HG03045 (cell line): ENCODE results near the gene YEATS4.

Experiments used
- ATAC-seq: cut with Tn5 transposase; IDR thresholded peaks from one replicate; pipeline ENCODE4 v1.9.1; 2021; ENCODE audit warnings: mild to moderate bottlenecking, moderate library complexity; ENCODE audit not compliant: unreplicated experiment

YEATS4 gene

DNA sequence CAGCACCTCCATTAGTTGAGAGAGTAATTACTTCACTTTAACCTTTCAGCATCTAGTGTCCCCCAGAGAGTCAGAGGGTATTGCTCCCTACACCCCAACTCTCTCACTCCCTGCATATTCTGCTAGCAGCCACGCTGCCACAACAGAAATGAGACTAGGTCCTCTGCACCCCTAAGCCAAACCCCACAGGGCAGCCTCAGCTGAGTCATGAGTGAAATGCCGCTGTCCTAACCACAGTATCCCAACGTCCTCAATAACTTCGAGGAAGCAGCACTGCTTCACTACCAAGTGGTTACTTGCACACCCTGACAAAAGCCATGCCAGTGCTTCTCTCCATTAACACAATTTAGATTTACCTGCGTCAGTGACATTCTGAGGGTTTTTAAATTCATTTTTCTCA is 18.2 kb upstream of the YEATS4 start:
- no peak for ATAC-seq

DNA sequence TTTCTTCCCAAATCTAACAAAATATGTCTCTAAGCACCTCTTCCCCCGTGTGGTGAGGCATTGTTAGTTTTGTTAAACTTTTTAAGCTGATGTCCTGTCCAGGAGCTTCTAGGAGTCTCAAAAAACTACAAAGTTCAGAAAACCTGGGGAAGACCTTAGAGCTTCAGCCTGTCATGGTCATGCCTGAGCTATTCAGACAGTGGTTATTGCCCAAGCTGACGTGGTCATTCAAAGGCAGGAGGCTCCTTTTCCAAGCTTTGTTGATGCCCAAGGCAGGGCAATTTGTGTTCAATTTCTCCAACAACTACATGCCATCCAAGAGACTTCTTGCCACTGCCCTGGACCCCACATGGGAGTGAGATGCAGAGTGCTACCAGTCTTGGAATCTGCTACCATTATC is 17.1 kb upstream of the YEATS4 start:
- no peak for ATAC-seq

DNA sequence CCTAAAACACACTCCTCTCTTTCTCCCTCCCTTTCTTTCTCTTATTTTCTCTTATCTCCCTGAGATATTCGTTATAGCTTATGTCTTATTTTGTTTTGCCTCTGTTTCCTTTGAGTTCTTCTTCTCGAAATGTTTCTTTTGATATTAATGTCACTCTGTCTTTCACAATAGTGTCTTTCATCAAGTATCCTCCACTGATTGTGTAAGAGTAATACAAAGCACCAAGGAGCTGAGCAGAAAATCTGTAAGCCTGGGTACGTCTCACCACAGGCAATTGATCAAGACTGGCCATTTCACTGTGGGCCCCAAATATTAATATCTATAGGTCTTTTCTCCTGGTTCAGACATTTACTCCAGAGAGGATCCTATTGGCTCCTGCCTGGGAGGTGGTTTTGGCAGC is 16.2 kb upstream of the YEATS4 start:
- ATAC-seq: no peak

DNA sequence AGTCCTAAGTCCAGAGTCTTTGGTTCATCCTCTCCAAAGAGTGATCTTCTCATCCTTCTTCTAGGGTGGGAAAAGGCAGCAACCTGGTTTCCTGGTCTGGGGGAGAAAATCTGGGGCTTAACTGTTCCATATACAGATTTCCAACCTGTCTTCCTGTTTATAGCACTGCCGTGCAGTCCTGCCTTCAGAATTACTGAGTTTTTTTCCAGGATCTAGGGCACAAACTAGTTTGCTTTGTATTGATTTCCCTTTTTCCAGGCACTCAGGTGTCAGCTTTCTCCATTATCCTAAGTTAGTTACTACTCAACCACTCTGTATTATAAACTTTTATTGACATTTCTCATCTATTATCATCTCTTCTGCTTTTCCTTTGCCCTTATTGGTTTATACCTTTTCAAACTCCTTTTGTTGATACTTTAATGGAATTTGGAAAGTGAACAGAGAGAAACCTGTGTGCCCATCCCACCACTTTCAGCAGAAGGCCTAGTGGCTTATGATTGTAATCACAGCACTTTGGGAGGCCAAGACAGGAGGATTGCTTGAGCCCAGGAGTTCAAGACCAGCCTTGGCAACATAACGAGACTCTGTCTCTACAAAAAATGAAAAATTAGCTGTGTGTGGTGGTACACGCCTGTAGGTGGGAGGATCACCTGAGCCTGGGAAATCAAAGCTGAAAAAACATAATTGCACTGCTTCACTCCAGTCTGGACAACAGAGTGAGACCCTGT is 15.5 kb upstream of the YEATS4 start:
- ATAC-seq: no peak

DNA sequence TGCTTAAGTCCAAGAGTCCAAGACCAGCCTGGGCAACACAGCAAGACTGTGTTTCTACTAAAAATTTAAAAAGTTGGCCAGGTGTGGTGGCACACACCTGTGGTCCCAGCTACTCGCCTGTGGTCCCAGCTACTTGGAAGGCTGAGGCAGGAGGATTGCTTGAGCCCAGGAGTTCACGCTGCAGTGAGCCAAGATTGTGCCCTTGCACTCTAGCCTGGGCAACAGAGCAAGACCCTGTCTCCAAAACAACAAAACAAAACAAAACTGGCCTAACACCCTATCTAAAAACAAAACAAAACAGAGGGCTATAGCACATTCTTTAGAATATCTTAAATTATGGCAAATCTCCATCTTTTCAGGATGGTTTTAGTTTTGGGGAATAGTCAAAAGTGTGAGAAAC is 14.5 kb upstream of the YEATS4 start:
- no peak for ATAC-seq

DNA sequence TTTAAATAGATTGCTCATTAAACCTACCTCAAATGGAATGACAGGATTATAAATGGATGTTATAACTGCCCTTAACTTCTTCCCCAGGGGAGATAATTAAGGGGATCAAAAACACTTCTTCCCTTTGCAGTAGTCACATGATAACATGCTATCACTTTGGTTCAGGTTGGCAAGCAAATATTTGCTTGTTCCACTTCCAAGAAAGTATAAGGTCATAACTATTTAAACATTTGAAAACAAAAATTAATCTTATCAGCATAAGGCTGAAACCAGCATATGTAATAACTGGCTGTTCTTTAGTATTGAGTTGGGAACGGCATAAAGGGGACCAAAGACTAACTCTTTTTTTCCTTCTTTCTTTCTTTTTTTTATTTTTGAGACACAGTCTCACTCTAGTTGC is 13.8 kb upstream of the YEATS4 start:
- ATAC-seq: no peak

DNA sequence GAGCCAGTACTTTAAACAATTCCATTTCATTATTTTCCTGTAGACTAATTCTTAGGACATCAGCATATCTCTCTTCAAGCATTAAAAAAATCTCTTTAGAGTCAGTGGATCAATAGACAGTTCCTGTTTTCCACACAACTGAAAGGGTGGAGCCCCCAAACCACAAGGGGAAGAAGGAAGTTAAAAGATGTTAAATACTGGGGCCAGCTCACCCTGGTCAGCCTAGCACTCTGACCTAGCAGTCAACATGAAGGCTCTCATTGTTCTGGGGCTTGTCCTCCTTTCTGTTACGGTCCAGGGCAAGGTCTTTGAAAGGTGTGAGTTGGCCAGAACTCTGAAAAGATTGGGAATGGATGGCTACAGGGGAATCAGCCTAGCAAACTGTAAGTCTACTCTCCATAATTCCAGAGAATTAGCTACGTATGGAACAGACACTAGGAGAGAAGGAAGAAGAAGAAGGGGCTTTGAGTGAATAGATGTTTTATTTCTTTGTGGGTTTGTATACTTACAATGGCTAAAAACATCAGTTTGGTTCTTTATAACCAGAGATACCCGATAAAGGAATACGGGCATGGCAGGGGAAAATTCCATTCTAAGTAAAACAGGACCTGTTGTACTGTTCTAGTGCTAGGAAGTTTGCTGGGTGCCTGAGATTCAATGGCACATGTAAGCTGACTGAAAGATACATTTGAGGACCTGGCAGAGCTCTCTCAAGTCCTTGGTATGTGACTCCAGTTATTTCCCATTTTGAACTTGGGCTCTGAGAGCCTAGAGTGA is 11.2 kb upstream of the YEATS4 start, which contains the start of gene LYZ:
LYZ (plus strand) TSS at position 220 of the 777 bp plus-strand sequence; CDS start at position 248, 28 bp downstream.
- ATAC-seq: no peak

DNA sequence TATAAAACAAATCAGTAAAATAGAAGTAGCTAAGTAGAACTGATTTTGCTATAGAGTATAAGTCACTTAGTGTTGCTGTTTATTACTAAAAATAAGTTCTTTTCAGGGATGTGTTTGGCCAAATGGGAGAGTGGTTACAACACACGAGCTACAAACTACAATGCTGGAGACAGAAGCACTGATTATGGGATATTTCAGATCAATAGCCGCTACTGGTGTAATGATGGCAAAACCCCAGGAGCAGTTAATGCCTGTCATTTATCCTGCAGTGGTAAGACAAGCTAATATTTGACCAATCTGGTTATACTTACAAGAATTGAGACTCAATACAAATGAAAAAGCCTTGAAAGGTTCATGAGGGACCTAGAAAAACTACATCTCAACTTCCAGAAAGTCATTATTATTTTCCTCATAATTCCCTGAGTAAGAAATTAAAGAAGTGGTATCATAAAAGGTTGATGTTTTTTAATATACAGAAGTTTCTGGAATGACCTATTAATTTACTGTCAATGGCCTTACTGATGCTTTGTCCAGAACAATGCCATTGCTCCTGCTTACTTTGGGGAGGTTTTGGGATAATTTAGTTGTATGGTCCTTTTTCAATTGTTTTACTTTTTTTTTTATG is 9.4 kb upstream of the YEATS4 start:
- no peak for ATAC-seq

DNA sequence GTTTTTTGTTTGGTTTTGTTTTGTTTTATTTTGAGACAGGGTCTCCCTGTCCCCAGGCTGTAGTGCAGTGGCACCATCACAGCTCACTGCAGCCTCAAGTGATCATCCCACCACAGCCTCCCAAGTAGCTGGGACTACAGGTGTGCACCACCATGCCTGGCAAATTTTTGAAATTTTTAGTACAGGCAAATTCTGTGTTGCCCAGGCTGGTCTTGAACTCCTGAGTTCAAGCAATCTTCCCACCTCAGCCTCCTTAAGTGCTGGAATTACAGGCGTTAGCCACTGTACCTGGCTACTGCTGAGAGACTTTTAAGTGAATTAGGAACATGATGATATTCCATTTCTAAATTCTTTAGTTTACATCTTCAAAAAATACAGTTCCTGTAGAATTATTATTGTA is 8.8 kb upstream of the YEATS4 start:
- ATAC-seq: no peak

DNA sequence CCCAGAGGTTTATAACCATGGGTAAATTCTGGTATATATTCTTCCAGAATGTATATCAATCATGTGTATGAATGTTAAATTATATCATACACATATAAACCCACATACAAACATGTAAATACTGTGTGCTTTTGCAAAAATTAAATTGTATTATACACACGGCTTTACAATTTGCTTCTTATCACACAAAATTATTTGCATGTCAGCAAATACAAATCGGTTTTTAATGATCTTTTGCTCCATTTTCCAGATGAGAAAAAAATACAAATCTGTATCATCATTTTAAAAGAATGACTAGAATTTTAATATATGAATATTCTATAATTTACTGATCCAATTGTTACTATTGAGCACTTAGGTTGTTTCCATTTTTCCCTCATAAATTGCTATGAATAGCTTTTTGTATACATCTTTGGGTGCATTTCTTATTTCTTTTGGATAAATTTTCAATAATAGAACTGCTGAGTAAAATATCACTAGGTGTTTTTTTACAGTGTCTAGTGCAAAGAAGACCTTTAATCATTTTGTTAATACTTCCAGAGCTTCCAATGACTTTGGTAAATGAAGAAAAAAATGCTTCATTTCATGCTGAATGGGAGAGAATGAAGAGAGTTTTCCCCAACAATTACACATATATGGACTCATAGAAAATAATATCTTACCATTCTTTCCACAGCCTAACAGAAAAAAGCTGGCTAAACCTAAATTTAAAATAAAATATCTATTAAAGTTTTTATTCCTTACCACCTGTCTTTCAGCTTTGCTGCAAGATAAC is 7.9 kb upstream of the YEATS4 start:
- no peak for ATAC-seq

DNA sequence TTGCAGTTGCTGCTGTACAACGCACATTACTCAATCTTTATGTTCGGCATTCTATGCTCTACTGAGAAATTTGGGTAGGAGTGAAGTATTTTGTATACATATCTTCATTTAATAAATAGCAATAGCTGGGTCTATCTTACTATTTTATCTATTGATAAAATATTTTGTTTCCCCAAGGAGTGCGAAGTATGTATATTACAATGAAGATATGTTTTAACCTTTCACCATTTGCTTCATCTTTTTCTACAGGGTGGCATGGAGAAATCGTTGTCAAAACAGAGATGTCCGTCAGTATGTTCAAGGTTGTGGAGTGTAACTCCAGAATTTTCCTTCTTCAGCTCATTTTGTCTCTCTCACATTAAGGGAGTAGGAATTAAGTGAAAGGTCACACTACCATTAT is 6.6 kb upstream of the YEATS4 start:
- no peak for ATAC-seq

DNA sequence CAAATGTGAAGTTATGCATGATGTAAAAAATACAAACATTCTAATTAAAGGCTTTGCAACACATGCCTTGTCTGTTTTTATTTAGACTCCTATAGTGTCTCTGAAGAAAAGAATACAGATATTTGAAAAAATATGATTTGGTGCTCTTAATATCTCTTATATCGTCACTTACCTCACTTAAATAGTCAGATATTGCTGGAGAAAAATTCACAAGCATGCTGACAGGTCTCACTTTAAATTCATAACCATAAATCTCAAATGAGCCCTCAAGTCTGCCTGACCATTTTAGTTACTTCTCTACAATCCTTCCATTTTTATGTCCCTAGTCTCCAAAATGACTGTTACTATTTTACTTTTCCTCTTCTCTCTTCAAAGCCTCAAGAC is 5.4 kb upstream of the YEATS4 start:
- no peak for ATAC-seq

DNA sequence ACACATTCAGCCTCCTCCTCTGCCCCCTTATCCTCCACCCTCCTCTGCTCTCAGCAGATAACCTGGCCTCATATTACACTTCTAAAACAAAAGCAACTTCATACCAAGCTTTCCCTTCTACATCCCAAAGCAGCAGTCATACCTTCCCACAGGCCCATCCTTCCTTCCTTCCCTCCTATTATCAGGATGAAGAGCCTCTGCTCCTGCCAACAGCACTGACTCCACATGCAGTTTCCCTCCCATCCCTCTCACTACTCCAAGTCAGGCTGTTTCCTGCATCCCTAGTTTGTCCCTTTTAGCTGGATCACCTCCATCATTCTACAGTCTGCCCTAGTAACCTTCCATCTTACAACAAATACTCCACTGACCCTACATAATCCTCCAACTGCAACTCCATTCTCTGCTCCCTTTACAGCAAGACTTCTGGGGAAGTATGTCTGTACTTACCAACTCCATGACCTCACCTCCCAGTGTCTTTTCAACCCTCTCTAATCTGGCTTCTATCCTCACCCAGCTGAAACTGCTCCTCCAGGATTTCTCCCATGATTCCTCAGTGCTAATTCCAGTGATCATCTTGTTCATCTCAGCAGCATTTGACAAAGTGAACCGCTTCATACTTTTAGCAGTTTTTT is 4.9 kb upstream of the YEATS4 start:
- ATAC-seq: no peak

DNA sequence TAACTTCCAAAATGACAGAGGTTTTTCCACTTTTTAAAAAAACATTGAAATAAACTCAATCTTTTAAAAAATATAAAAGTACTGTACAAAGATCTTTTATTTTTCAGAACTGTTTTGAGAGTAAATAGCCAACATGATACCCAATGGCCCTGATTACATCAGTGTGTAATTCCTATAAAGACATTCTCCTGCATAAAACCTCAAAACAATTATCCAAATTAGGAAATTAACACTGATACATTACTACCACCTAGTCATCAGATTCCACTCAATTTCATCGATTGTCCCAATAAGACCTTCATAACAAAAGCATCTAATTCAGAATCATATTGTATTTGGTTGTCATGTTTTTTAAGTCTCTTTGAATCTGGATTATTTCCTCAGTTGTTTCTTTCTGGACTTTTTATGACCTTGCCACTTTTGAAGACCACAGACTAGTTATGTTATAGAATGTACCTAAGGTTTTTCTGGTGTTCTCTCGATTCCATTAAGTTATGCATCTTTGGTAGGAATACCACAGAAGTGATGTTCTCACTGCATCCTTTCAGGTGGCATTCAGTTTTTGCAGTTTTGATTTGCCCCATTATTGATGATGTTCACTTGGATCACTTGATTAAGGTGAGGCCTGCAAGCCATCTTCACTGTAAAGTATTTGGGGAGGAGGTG is 4.0 kb upstream of the YEATS4 start:
- ATAC-seq: no peak

DNA sequence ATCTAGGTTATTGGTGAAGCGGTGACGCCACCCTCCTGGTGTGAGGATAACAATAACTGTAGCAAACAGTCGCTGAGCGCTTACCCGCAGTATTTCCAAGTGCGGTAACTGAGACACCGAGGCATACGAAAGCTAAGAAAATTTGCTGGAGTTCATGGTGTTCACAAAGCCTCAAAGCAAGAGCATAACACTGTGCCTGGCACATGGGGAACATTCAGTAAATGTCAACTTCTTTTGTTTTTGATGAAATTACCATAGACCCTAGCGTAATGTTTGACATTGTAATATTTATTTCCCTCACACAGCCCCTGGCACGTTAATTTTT is 767 bp downstream of the YEATS4 start:
- no peak for ATAC-seq

DNA sequence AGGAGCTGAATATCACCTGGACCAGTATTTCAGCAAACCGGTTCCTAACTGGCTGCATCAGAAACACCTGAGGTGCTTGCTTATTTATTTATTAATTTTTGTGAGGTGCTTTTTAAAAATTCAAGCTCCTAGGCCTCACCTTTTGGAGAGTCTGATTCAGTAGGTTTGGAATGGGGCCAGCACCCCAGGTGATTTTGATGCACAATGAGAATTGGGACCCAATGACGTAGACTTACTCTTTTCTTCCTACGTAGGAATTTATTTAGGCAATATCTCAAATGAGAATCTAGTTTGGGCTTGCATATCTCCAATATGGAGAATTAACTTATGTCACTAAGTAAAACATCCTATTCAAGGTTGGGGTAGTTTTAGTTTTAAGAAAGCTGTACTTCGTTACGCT is 7.3 kb downstream of the YEATS4 start:
- no peak for ATAC-seq

DNA sequence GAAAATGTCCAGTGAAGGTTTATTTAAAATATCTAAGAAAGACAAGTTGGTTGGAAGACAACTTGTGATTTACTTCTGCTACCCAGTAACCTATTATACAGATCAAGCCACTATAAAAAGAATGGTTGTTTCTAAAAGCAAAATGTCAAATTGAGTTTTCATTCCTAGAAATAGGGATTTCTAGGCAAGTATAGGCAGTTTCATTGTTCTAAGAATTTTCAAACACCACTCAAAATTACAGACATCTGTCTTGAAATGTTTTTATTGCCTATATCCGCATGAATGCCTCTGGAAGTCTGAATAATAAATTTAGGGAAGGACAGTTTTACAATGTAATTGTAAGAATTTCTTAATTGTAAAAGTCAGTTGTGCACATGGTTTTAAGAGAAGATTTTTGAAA is 8.6 kb downstream of the YEATS4 start:
- no peak for ATAC-seq

DNA sequence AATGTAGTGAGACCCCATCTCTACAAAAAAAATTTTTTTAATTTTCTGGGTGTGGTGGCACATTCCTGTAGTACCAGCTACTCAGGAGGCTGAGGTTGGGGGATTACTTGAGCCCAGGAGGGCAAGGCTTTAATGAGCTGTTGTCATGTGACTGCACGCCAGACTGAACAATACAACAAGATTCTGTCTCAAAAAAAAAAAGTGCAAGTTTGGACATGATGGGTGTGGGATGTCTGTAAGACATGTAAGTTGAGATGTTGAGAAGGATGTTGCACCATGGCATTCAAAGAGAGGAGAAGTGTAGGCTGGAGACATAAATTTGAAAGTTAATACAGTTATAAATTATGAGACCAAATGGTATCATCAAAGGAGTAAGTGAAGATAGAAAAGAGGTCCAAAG is 23.5 kb downstream of the YEATS4 start:
- no peak for ATAC-seq

DNA sequence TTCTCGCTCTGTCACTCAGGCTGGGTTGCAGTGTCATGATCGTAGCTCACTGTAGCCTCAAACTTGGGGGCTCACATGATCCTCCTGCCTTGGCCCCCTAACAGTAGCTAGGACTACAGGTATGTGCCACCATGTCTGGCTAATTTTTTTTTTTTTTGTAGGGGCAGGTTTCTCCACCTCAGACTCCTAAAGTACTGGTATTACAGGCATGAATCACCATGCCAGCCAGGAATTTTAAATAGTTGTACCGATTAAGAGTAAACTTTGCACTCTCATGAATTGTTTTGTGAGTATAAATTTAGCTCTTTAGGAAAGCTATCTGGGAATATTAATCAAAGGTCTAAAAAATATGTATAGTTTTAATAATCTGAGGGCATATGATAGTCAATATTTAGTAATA is 25.5 kb downstream of the YEATS4 start:
- ATAC-seq: no peak

DNA sequence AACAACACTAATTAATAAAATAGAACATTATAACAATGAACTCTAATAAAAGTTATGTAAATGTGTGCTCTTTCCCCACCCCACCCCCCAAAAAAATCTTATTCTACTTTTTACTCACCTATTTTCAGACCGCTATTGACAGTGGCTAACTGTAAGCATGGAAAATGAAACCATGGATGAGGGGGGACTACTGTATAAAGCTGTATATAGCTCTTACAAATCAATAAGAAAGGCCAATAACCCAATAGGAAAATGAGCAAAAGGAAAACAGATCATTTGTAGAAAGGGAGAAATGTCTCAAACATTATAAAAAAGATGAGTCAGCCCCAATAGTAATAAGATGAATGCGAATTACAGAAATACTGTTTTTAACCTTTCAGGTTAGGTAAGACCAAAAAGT is 27.4 kb downstream of the YEATS4 start:
- ATAC-seq: no peak

DNA sequence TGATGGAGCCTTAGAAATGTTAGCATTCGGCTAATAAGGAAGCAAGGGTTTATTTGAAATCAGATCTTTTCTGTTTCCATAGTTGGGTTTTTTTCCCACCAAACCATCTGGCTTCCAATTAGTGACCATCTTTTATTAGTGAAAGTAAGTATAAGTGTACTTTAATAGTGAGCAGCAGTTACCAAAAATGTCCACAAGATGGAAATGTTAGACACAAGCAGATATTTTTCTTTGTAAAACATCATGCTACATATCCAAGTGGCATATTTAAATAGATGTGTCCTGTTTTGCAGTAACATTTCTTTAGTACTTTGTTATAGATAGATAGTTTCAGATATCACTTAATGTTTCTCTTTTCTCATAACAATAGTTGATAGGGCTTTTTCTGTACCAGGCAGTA is 28.8 kb downstream of the YEATS4 start:
- ATAC-seq: no peak
